LoVo (cell line): Measurements from ENCODE around the gene NETO1.

Source experiments
- DNase-seq: peaks from one replicate; pipeline ENCODE4 v3.0.0-alpha.2; 2016; ENCODE audit warnings: low spot score

The NETO1 gene, protein sequence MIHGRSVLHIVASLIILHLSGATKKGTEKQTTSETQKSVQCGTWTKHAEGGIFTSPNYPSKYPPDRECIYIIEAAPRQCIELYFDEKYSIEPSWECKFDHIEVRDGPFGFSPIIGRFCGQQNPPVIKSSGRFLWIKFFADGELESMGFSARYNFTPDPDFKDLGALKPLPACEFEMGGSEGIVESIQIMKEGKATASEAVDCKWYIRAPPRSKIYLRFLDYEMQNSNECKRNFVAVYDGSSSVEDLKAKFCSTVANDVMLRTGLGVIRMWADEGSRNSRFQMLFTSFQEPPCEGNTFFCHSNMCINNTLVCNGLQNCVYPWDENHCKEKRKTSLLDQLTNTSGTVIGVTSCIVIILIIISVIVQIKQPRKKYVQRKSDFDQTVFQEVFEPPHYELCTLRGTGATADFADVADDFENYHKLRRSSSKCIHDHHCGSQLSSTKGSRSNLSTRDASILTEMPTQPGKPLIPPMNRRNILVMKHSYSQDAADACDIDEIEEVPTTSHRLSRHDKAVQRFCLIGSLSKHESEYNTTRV

DNA sequence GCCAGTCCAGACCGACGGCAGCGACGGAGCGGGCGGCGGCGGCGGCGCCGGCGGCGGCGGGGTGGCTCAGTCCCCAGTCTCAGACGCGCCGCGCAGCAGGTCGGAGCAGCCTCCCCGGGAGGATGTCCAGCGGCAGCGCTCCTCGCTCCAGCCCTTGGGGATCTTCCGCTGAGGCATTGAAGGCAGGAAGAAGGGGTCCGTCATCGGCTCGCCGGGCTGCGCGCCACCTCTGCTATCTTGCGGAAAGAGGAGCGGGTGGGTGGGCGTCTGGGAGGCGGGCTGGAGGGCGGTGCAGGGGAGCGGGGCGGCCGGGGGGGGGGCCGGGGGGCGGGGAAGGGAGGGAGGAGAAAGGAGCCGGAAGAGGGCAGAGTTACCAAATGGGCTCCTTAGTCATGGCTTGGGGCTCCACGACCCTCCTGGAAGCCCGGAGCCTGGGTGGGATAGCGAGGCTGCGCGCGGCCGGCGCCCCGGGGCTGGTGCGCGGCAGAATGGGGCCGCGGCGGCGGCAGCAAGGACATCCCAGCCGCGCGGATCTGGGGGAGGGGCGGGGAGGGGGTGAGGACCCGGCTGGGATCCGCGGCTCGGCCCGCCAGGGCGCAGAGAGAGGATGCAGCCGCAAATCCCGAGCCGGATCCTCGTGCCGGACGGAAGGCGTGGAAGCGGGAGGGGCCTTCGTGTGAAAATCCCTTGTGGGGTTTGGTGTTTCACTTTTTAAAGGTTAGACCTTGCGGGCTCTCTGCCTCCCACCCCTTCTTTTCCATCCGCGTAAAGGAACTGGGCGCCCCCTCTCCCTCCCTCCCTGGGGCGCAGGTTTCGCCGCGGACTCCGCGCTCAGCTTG, at the start of gene NETO1:
NETO1 (minus strand) TSS at position 242 of the 839 bp plus-strand sequence. CDS start 696 bp downstream, outside the sequence.
- no peak for DNase-seq

DNA sequence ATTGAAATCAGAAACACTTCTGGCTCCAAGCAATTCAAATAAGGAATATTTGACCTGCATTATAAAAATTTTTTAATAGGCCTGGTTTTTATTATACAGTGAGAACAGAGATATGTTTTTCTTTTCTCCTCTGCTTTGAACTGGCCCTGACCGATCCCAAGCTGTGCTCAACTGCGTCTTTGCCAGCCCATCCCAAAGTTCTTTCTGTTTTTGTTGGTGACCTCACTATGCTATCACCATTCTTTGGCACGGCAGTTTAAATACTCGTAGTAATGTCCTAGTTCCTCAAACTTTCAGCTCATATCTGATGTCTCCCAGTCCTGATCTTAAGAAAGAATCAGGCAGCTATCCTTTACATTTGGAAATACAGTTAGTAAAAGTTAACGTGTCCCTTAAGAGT, 42.3 kb upstream of the NETO1 start:
- no peak for DNase-seq

DNA sequence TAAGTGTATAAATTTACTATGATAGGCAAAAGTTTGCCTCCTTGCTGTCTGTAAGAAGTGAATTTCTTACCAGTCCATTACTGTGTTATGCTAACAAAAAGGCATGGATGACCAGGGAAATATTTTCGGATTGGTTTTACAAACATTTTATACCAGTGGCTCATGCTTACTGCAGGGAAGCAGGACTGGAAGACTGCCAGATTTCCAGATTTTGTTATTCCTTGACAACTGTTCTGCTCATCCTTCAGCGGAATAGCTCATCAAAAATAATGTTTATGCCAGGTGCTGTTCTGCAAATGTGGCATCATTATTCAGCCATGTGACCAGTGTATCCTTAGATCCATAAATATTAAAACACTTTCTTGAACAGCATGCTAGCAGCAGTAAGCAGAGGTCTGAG, 40.4 kb upstream of the NETO1 start:
- no peak for DNase-seq

DNA sequence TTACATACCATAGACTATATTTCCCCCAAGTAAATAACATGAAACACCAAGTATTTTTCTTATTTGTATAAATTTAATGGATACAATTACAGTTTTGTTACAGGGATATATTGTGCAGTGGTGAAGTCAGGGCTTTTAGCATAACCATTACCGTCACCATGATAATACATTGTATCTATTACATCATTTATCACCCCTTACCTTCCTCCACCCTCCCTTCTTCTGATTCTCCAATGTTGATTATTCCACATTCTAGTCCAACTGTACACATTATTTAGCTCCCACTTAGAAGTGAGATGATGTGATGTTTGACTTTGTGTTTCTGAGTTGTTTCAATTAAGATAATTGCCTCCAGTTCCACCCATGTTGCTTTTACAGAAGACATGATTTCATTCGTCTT, 35.2 kb upstream of the NETO1 start:
- DNase-seq, result no peak

DNA sequence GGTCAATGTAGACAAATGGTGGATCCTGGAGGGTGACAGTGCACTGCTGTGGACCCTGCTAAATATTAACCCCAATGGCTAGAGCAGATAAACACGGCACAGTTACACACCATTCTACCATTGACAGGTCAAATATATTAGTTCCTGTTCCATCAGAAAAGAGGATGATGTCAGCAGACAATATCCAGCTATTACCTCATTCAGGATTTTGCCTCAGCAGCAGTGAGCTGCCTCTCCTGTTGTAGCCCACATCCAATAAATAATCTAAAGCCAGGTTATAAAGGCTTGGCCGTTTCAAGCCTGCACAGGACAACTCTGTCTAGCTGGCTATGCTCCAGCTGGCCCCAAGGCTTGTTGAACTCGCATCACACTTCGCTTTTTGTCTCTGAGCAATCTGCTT, 31.6 kb upstream of the NETO1 start:
- DNase-seq, result no peak

DNA sequence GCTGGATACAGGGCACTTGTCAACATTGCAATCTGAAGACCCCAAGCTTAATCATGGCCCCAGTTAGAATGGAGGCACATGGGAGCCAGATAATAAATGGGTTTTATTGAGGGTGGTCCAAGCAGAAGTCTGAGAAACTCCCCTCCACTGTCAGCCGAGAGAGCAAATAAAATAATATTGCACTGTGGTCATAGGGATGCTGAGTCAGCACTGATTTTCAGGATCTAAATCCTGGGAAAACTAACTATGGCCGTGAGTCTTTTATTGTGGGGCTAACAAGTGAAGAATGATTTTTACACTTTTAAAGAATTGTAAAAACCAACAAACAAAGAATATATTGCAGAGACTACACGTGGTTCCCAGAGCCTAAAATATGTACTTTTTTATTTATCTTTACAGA, 31.1 kb upstream of the NETO1 start:
- no peak for DNase-seq

DNA sequence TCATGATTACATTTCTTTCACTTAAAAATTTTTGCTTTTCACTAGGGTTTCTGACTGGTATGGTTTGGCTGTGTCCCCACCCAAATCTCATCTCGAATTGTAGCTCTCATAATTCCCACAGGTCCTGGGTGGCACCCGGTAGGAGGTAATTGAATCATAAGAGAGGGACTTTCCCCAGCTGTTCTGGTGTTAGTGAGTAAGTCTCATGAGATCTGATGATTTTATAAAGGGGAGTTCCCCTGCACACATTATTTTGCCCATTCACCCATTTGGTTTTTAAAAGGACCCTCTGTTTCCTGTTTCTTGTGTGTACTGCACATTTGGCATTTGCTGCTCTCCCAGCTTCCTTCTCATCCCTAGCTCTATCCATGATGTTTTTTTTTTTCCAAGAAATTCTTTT, 27.8 kb upstream of the NETO1 start:
- no peak for DNase-seq

DNA sequence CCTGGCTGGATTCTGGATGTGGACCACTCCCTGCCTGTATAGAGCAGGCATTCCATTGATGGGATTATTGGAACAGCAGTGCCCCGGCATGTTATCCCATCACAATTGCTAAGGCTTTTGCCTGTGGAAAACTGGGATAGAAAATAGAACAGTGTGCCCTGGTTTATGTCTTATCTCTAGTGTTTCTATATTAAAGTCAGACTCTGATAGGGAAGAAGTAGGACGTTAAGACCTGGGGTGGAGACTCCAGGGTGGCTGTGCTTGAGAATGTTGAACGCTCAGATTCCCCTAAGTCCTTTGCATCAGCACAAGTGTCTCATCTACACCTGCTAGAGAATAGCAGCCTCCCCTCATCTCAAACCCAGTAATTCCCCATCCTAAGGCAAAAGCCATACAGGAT, 10.8 kb upstream of the NETO1 start:
- DNase-seq, result no peak

DNA sequence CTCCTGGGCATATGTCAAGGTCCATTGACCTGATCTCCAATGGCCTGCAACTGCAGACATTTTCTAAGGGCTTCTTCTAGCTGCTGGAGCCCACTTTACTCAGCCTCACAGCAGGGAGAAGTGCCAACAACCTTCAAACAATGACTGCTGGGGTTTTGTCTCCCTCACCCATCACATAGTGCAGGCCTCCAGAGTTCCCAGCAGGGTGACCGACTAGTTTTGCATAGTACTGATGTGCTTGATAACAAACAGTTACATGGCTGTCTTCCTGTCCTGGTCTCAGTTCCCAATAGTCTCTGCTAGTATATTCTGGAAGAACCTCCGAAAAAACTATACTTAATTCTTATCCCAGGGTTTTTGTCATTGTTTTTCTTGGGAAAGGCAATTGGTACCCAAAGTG, 10.4 kb upstream of the NETO1 start:
- no peak for DNase-seq

DNA sequence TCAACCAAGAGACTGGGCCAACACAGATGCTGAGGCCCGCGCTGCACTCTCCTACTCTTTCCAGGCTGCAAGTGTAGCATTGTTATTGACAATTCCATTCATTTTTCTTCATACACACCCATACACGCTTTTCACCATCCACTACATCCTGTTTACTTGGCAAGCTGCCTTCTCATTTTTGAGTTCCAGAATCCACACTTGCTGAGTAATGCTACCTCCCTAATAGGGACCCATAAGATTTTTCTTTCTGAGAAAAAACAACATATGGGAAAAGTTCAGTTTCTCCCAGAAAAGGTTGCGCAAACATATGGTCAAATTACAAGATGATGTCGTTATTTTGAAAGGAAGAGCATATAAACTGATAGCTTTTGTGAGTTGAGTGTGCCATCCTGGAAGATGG, 3.3 kb upstream of the NETO1 start:
- DNase-seq, result no peak

DNA sequence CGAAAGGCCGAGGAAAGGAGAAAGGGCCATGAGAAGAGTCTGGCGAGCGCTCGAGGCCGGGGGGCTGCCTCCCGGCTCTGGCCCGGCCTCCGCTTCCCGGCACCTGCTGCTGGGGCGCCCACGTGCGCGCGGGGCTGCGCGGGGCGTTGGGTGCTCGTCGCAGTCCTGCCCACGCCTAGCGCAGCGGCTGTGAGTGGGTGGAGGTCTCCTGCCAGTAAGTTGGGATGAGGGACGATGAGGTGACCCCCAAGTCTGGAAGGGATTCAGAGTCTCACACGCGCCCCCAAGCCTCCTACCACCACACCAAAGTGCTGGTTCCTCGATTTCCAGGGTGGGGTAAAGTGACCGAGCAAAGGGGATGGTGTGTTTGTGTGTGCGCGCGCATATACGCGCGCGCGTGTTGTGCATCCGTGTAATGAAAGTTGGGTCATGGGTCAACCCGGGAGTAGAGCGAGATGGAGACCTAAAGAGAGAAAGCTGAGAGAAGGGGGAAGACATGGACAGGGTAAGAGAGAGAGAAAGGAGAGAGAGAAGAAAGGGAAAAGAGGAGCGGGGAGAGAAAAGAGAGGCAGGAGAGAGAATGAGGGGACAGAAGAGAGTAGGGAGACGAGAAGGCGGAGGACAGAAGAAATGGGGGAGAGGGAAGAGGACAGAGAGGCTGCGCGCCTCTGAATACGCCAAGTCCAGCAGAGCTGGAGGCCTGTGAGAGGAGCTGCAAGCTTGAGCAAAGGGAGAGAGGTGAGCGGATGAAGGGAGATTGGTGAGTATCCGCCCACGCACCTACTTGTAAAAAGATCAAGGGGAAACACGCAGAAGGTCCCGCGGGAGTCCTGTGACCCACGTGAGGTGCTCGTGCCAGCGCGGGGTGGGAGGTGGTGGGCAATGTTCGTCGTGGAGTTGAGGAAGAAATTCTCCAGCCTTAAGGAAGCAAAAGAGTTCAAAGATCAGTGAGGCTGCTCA, 1.7 kb upstream of the NETO1 start:
- DNase-seq, result no peak

DNA sequence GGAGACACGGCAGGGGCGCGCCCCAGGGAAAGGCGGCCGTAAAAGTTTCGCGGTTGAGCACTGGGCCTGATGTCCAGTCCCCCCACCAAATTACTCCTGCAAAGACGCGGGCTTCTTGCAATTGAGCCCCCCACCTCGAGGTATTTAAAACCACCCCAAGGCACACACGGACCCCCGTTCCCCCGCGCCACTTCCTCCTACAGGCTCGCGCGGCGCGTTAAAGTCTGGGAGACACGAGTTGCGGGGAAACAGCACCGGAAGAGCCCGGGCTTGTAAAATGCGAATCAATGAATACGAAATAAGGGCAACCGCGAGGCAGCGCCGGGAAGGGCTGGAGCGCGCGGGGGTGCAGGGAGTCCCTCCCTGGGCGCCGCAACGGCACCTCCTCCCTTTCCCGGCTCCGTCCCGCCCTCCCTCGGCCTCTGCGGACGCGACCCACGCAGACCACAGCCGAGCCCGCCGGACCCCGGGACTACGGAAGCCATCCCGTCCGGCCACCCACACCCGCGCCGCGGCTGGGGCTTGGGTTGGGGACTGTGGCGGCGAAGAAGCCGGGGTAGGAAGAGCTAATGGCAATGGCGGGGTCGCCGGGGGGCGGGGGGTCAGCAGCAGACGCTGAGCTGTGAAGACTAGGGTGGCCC, 918 bp upstream of the NETO1 start:
- no peak for DNase-seq

DNA sequence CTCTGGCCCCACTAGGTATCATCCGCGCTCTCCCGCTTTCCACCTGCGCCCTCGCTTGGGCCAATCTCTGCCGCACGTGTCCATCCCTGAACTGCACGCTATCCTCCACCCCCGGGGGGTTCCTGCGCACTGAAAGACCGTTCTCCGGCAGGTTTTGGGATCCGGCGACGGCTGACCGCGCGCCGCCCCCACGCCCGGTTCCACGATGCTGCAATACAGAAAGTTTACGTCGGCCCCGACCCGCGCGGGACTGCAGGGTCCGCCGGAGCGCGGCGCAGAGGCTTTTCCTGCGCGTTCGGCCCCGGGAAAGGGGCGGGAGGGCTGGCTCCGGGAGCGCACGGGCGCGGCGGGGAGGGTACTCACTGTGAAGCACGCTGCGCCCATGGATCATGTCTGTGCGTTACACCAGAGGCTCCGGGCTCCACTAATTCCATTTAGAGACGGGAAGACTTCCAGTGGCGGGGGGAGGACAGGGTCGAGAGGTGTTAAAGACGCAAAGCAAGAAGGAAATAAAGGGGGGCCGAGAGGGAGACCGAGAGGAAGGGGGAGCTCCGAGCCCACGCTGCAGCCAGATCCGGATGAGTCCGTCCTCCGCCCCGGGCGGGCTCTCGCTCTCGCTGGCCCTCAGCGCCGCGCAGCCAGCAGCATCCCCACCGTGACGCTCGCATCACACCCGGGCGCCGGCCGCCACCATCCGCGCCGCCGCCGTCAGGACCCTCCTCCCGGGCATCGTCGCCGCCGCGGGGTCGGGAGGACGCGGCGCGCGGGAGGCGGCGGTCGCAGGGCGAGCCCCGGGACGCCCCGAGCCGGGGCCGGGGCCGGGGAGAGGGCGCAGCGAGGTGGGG, 664 bp downstream of the NETO1 start:
- no peak for DNase-seq

DNA sequence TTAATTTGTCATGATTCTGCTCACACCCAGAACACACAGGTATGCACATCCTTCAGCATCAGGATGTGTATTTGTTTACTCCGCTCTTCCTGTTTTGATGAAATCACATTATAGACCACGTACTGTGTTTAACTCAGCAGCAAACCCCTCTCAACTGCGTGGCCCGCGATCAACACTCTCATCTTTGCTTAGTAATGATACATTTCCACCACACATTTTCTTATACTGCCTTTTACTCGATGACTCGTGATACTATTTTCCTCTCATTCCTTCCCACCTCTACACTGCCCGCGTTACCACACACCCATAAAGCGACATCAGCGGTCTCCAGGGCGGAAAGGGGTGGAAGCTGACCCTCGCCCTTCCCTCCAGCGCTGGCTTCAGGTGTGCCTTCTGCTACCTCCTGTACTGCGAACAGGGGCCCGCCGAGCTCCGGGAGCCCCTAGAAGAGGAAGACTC, 1.3 kb downstream of the NETO1 start:
- DNase-seq, result no peak

DNA sequence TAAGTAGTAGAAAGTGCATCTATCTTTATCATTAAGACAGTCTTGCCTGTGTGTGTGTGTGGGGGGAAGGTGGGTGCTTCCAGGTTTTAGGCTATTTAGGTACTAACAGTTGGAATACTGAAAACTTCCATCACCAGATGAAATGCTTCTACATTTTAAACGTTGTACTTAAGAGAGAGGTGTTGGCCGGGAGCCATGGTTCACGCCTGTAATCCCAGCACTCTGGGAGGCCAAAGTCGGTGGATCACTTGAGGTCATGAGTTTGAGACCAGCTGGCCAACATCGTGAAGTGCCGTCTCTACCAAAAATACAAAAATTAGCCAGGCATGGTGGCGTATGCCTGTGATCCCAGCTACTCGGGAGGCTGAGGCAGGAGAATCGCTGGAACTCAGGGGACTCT, 4.0 kb downstream of the NETO1 start:
- no peak for DNase-seq

DNA sequence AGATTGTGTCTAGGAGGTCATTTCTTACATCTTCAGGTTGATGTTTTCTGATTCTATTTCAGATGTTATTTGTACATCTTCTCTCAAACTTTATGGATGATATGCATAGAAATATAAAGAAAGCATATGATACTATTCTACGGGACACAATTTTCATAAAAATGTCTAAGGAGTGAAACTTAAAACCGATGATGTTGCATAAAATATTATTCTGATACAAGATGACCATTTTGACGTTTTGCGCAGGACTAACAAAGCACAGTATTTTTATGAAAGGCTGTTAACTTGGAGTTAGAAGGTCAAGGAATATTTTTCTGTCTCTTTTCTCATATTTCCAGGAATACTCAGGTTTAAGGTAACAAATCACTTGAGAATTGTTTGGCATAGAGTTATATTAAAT, 8.7 kb downstream of the NETO1 start:
- no peak for DNase-seq

DNA sequence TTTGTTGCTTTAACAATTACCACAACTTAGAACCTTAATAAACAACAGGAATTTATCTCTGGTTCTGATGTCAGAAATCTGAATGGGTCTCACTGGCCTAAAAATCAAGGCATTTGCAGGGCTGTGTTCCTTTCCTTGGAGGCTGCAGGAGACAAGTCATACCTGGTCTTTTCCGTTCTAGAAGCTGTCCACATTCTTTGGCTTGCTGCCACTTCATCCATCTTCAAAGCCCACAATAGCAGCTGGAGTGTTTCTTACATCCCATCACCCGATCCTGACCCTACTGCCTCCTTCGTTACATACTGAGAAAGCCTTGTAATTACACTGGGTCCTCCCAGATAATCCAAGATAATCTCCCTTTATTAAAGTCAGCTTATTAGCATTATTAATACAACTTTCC, 18.1 kb downstream of the NETO1 start:
- DNase-seq, result no peak

DNA sequence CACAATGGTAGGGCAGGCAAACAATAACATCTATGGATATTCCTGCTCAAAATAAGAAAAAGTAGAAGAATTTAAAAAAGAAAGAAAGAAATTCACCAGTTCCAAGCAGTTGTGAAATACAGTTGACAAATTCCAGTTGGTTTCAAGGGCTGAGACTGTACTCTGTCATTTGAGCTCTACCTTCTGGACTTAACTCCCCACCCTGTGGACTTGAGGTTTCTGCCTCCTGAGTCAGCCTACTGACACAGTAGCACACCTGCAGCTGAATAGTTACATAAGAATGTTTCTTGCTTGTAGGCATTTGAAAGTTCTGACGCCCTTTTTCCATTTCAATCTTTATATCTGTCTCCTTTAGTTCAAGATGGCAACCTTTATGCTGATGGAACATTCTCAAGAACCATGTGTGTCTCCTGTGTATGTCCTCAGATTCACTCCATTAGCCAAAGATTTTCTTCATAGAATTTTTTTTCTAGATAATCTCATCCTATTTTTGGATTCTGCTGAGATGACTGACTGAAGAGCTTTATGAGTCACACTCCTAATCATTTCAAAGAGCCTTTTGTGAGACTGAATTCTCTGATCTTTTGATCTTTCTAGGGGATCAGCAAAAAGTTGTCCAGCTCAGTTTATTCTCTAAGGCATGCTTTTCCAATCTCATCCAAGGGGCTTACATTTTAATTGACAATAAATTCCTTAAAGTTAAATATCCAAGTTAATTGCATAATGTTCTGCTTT, 19.1 kb downstream of the NETO1 start:
- DNase-seq, result no peak

DNA sequence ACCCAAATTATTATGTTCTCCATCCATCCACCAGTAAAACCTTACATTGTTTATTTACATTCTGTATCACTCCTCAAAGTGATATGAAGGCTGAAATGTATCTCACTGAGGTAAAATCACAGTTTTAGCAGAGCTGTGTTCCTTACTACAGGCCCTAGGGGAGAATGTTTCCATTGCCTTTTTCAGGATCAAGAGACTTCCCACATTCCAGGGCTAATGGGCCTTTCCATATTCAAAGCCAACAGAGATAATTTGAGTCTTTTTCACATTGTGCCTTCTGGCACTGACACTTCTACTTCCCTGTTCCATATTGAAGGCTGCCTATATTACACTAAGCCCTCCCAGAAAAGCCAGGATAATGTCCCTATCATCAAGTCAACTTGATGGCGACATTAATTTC, 20.0 kb downstream of the NETO1 start:
- DNase-seq, result no peak
